ENCODE data around the gene CFL2.

Gene CFL2

DNA sequence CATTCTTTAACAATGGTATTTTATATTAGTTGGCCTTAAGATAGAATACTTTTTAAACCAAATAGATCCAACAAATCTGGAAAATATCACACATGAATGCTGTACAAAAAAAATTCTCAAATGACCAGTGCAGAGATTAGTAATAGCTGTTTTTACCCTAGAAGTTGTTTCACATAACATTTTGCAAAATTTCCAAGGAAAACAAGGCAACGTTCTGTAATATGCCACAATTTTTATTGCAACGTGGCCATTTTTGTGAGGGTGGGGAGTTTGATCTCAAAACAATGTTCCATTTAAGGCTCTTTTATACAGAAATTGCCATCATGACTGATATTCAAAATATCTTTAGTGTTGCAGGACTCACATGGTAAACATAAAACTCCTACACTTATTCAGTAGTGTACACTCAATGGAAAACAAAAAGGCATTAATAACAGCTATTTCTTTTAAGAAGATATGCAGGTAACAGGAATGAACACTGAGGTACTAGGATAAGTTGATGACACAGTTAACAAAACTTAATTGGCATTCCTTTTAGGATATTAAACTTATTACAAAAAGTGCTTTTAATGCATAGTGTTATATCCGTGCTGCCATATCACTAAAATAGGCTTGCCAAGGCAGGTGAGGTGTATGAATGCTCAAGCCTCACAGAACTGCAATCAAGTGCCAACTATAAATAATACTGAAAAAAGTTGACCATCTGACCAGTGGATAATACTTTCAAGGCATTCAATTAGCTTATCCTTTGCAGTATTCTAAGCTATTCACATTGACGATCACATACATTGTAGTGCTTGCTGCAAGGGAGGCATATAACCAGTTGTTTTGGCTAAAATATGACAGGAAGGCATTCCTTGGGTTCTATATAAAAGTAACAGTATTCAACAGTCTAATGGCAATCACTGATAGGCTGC is 2.3 kb downstream of the CFL2 start:
- DNase-seq: no peak
- Histone ChIP-seq H3K9me3 (ENCODE audit: control extremely low read depth in 1 of 5, control insufficient read depth in 4 of 5, insufficient read depth in 2 of 5, low read depth in 1 of 5, low read length in 4 of 5) (no peaks in the 10 kb centered on the region), H3K4me1 (ENCODE audit: control extremely low read depth in 1 of 4, control insufficient read depth in 4 of 4, insufficient read depth in 4 of 4, low read length in 3 of 4) (peaks cover 2 to 23% (median 15%) of the 10 kb centered on the region in 4 experiments), H3K27ac (ENCODE audit: insufficient read depth in 1 of 2, low read depth in 1 of 2, low read length in 2 of 2, poor library complexity in 1 of 2, severe bottlenecking in 2 of 2) (no peak overlapping the region), H3K36me3 (ENCODE audit: control insufficient read depth in 4 of 4, insufficient read depth in 4 of 4, low read length in 3 of 4) (peaks cover 4 to 14% (median 12%) of the 10 kb centered on the region in 4 experiments), H3K4me3 (ENCODE audit: control insufficient read depth in 1 of 7, extremely low read depth in 1 of 7, insufficient read depth in 4 of 7, low read depth in 2 of 7, low read length in 6 of 7) (no peak overlapping the region), H3K27me3 (replicated peaks in 2 of 5; ENCODE audit: control insufficient read depth in 4 of 5, insufficient read depth in 5 of 5, low read length in 4 of 5) (no peaks in the 10 kb centered on the region)
- ChIA-PET POLR2A (no interaction called here), CTCF (interaction anchor here (6.2 kb wide), 1 partner anchor 40 kb away, joined by 39 read pairs; no protein-coding TSS in a partner anchor)
- WGBS (ENCODE audit: insufficient coverage): no CpG with 5 or more reads among the region's 4 CpGs

DNA sequence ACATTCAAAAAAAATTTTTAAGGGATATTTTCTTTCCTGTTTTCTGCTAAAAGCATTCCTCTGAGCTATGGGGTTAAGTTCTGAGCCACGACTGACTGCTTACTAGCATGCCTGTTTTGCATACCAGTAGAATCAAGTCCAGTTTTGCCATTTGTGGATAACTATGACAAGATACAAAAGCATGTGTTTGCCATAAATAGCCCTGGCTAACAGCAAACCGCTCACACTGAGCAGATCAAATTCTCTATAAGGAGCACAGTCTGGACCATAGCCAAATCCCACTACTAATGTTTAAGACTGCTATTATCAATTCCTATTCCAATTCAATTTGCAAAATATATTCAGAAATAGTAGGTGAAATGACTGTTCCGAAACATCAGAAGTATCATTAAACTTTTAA is 3.2 kb downstream of the CFL2 start:
- Histone ChIP-seq H3K27me3 (replicated peaks in 2 of 5; ENCODE audit: control insufficient read depth in 4 of 5, insufficient read depth in 5 of 5, low read length in 4 of 5) (no peaks in the 10 kb centered on the region), H3K9me3 (ENCODE audit: control extremely low read depth in 1 of 5, control insufficient read depth in 4 of 5, insufficient read depth in 2 of 5, low read depth in 1 of 5, low read length in 4 of 5) (no peaks in the 10 kb centered on the region), H3K27ac (ENCODE audit: insufficient read depth in 1 of 2, low read depth in 1 of 2, low read length in 2 of 2, poor library complexity in 1 of 2, severe bottlenecking in 2 of 2) (no peak overlapping the region), H3K4me3 (ENCODE audit: control insufficient read depth in 1 of 7, extremely low read depth in 1 of 7, insufficient read depth in 4 of 7, low read depth in 2 of 7, low read length in 6 of 7) (no peak overlapping the region), H3K36me3 (ENCODE audit: control insufficient read depth in 4 of 4, insufficient read depth in 4 of 4, low read length in 3 of 4) (peaks cover 4 to 14% (median 12%) of the 10 kb centered on the region in 4 experiments), H3K4me1 (ENCODE audit: control extremely low read depth in 1 of 4, control insufficient read depth in 4 of 4, insufficient read depth in 4 of 4, low read length in 3 of 4) (peaks cover 2 to 23% (median 14%) of the 10 kb centered on the region in 4 experiments)
- WGBS (ENCODE audit: insufficient coverage): 86% methylated on average over 1 of the region's 3 CpGs
- POLR2A ChIA-PET: no interaction called here
- CTCF ChIA-PET: interaction anchor here (1.5 to 6.2 kb wide), 2 partner anchors 12 to 39 kb away, joined by 9 to 39 read pairs; no protein-coding TSS in a partner anchor
- no peak for DNase-seq

DNA sequence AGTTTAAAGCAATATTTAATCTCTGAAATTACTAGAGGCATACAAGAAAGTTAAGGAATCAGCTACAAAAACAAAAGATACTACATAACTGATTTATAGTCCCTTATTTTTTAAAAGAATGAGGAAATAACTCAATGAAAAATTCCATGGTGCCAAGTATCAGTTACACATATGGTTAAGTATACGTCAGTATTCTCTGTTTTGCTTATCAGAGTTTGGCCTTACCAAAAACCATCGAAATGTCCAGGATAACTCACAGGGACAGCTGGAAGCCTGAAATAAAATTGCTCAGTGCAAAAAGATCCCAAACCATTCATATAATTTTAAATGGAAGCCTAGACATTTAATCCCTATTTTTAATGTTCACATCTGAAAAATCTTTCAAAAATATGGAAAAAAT is 3.6 kb downstream of the CFL2 start:
- ChIA-PET POLR2A (no interaction called here), CTCF (interaction anchor here (1.4 to 6.2 kb wide), 4 partner anchors 12 to 39 kb away, joined by 3 to 39 read pairs (median 6); no protein-coding TSS in a partner anchor)
- no peaks in the 10 kb centered on the region for H3K27me3 ChIP-seq (replicated peaks in 2 of 5; ENCODE audit: control insufficient read depth in 4 of 5, insufficient read depth in 5 of 5, low read length in 4 of 5)
- WGBS (ENCODE audit: insufficient coverage): 100% methylated on average over 2 of the region's 2 CpGs
- H3K27ac ChIP-seq (ENCODE audit: insufficient read depth in 1 of 2, low read depth in 1 of 2, low read length in 2 of 2, poor library complexity in 1 of 2, severe bottlenecking in 2 of 2): no peak overlapping the region
- peaks cover 4 to 14% (median 12%) of the 10 kb centered on the region in 4 experiments for H3K36me3 ChIP-seq (ENCODE audit: control insufficient read depth in 4 of 4, insufficient read depth in 4 of 4, low read length in 3 of 4)
- DNase-seq: no peak
- peaks cover 2 to 20% (median 13%) of the 10 kb centered on the region in 4 experiments for H3K4me1 ChIP-seq (ENCODE audit: control extremely low read depth in 1 of 4, control insufficient read depth in 4 of 4, insufficient read depth in 4 of 4, low read length in 3 of 4)
- no peaks in the 10 kb centered on the region for H3K9me3 ChIP-seq (ENCODE audit: control extremely low read depth in 1 of 5, control insufficient read depth in 4 of 5, insufficient read depth in 2 of 5, low read depth in 1 of 5, low read length in 4 of 5)
- no peak overlapping the region for H3K4me3 ChIP-seq (ENCODE audit: control insufficient read depth in 1 of 7, extremely low read depth in 1 of 7, insufficient read depth in 4 of 7, low read depth in 2 of 7, low read length in 6 of 7)

DNA sequence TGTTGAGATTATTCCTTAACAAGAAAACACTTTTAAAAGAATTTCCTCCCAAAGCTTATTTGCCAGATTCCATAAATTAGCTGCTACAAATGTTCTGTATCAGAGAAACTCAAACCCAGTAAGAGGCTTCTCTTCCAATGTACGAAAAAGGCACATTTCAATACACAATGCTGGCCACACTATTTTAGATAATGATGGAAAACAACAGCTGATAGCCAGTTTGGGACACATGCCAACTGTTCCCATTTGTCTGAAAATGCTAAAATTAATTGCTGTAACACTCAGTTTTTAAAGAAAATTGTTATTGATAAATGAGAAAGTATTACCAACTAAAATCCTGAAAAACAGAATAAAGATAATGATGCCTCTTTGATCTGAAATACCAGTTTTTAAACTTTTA is 4.4 kb downstream of the CFL2 start:
- ChIA-PET CTCF (interaction anchor here (0.9 to 6.2 kb wide), 5 partner anchors 10 to 38 kb away, joined by 3 to 39 read pairs (median 4); no protein-coding TSS in a partner anchor), POLR2A (interaction anchor here (0.6 kb wide), 2 partner anchors 20 to 54 kb away, joined by 3 to 4 read pairs; no protein-coding TSS in a partner anchor)
- no peaks in the 10 kb centered on the region for H3K27me3 ChIP-seq (replicated peaks in 2 of 5; ENCODE audit: control insufficient read depth in 4 of 5, insufficient read depth in 5 of 5, low read length in 4 of 5)
- no peak overlapping the region for H3K27ac ChIP-seq (ENCODE audit: insufficient read depth in 1 of 2, low read depth in 1 of 2, low read length in 2 of 2, poor library complexity in 1 of 2, severe bottlenecking in 2 of 2)
- H3K4me3 ChIP-seq (ENCODE audit: control insufficient read depth in 1 of 7, extremely low read depth in 1 of 7, insufficient read depth in 4 of 7, low read depth in 2 of 7, low read length in 6 of 7): no peak overlapping the region
- peaks cover 2 to 13% (median 11%) of the 10 kb centered on the region in 4 experiments for H3K4me1 ChIP-seq (ENCODE audit: control extremely low read depth in 1 of 4, control insufficient read depth in 4 of 4, insufficient read depth in 4 of 4, low read length in 3 of 4)
- WGBS (ENCODE audit: insufficient coverage): 100% methylated on average over 1 of the region's 1 CpG
- no peak for DNase-seq
- H3K9me3 ChIP-seq (ENCODE audit: control extremely low read depth in 1 of 5, control insufficient read depth in 4 of 5, insufficient read depth in 2 of 5, low read depth in 1 of 5, low read length in 4 of 5): no peaks in the 10 kb centered on the region
- H3K36me3 ChIP-seq (ENCODE audit: control insufficient read depth in 4 of 4, insufficient read depth in 4 of 4, low read length in 3 of 4): peaks cover 4 to 14% (median 12%) of the 10 kb centered on the region in 4 experiments

DNA sequence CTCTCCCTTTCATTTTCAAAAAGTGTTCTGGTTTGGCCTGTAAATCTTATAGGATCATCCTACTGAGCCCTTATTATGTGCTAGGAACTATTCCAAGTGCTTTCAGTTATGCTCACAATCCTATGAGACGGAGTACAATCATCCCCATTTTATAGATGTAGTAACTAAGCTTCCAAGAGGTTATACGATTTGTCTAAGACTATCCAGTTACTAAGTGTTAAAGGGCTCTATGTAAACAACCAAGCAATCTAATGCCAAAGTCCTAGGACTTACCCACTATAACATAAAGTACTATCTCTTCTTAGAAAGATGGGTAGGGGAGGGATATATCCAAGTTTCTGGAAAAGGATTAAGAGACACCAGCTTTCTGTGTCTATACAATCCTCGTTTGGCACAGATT is 6.7 kb downstream of the CFL2 start:
- H3K36me3 ChIP-seq (ENCODE audit: control insufficient read depth in 4 of 4, insufficient read depth in 4 of 4, low read length in 3 of 4): peaks cover 4 to 13% (median 12%) of the 10 kb centered on the region in 4 experiments
- no peak overlapping the region for H3K4me3 ChIP-seq (ENCODE audit: control insufficient read depth in 1 of 7, extremely low read depth in 1 of 7, insufficient read depth in 4 of 7, low read depth in 2 of 7, low read length in 6 of 7)

DNA sequence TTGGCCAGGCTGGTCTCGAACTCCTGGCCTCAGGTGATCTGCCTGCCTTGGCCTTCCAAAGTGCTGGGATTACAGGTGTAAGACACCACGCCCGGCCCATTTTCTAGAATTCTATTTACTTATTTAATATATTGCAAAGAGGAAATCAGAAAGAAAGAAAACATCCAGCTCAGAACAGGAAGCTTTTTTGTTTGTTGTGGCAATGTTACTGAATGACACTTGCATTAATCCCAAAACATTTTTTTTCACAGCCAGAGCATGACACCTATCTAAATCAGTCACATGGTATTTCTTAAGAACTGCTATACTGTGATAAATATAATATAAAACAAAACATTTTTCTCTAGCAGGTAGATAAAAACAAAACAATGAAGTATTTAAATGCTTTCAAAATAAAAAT is 12.6 kb downstream of the CFL2 start:
- WGBS (ENCODE audit: insufficient coverage): no CpG with 5 or more reads among the region's 3 CpGs
- ChIA-PET POLR2A (no interaction called here), CTCF (no interaction called here)
- Histone ChIP-seq H3K4me1 (ENCODE audit: control extremely low read depth in 1 of 4, control insufficient read depth in 4 of 4, insufficient read depth in 4 of 4, low read length in 3 of 4) (no peaks in the 10 kb centered on the region), H3K4me3 (ENCODE audit: control insufficient read depth in 1 of 7, extremely low read depth in 1 of 7, insufficient read depth in 4 of 7, low read depth in 2 of 7, low read length in 6 of 7) (no peak overlapping the region), H3K27ac (ENCODE audit: insufficient read depth in 1 of 2, low read depth in 1 of 2, low read length in 2 of 2, poor library complexity in 1 of 2, severe bottlenecking in 2 of 2) (no peak overlapping the region), H3K27me3 (replicated peaks in 2 of 5; ENCODE audit: control insufficient read depth in 4 of 5, insufficient read depth in 5 of 5, low read length in 4 of 5) (no peaks in the 10 kb centered on the region), H3K36me3 (ENCODE audit: control insufficient read depth in 4 of 4, insufficient read depth in 4 of 4, low read length in 3 of 4) (no peaks in the 10 kb centered on the region), H3K9me3 (ENCODE audit: control extremely low read depth in 1 of 5, control insufficient read depth in 4 of 5, insufficient read depth in 2 of 5, low read depth in 1 of 5, low read length in 4 of 5) (no peaks in the 10 kb centered on the region)
- no peak for DNase-seq

More for the DNA sequence above, 6.7 kb downstream of the CFL2 start:
- no peak for DNase-seq
- Histone ChIP-seq H3K27me3 (replicated peaks in 2 of 5; ENCODE audit: control insufficient read depth in 4 of 5, insufficient read depth in 5 of 5, low read length in 4 of 5) (no peaks in the 10 kb centered on the region), H3K27ac (ENCODE audit: insufficient read depth in 1 of 2, low read depth in 1 of 2, low read length in 2 of 2, poor library complexity in 1 of 2, severe bottlenecking in 2 of 2) (no peak overlapping the region), H3K4me1 (ENCODE audit: control extremely low read depth in 1 of 4, control insufficient read depth in 4 of 4, insufficient read depth in 4 of 4, low read length in 3 of 4) (no peaks in the 10 kb centered on the region), H3K9me3 (ENCODE audit: control extremely low read depth in 1 of 5, control insufficient read depth in 4 of 5, insufficient read depth in 2 of 5, low read depth in 1 of 5, low read length in 4 of 5) (no peaks in the 10 kb centered on the region)
- ChIA-PET POLR2A (no interaction called here), CTCF (interaction anchor here (0.6 to 1.5 kb wide), 3 partner anchors 8 to 113 kb away, joined by 3 read pairs; no protein-coding TSS in a partner anchor)
- WGBS (ENCODE audit: insufficient coverage): 100% methylated on average over 1 of the region's 3 CpGs

DNA sequence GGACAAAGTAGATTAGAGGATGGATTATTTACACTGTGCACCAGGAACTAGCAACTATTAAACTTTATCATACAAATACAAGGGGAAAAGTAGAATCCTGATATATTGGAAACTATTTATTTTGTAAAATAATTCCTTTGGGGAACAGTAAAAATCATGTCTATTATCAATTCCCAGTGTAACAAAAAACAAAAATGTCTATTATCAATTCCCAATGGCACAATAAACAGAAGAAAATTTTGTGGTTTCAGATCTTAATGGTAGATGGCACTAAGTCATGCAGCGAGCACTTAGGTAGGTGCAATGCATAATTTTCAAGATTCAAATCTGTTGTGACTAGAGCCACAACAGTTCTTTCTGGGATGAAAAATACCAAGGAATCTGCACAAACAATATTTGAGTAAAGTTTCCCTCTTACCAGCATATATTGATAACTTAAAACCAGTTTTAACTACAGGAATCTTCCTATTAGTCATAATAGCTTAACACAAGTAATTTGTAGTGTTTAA is 13.7 kb downstream of the CFL2 start:
- Histone ChIP-seq H3K4me1 (ENCODE audit: control extremely low read depth in 1 of 4, control insufficient read depth in 4 of 4, insufficient read depth in 4 of 4, low read length in 3 of 4) (no peaks in the 10 kb centered on the region), H3K27me3 (replicated peaks in 2 of 5; ENCODE audit: control insufficient read depth in 4 of 5, insufficient read depth in 5 of 5, low read length in 4 of 5) (no peaks in the 10 kb centered on the region), H3K36me3 (ENCODE audit: control insufficient read depth in 4 of 4, insufficient read depth in 4 of 4, low read length in 3 of 4) (no peaks in the 10 kb centered on the region), H3K9me3 (ENCODE audit: control extremely low read depth in 1 of 5, control insufficient read depth in 4 of 5, insufficient read depth in 2 of 5, low read depth in 1 of 5, low read length in 4 of 5) (no peaks in the 10 kb centered on the region), H3K27ac (ENCODE audit: insufficient read depth in 1 of 2, low read depth in 1 of 2, low read length in 2 of 2, poor library complexity in 1 of 2, severe bottlenecking in 2 of 2) (no peak overlapping the region), H3K4me3 (ENCODE audit: control insufficient read depth in 1 of 7, extremely low read depth in 1 of 7, insufficient read depth in 4 of 7, low read depth in 2 of 7, low read length in 6 of 7) (no peak overlapping the region)
- no peak for DNase-seq
- WGBS (ENCODE audit: insufficient coverage): no CpG with 5 or more reads among the region's 1 CpG
- ChIA-PET CTCF (interaction anchor here (0.7 kb wide), 2 partner anchors 29 to 79 kb away, joined by 4 to 5 read pairs; no protein-coding TSS in a partner anchor), POLR2A (no interaction called here)

Data from common myeloid progenitor, CD34-positive (primary cell).